Ovary (tissue), 3 donors: ENCODE measurements around the gene CLDN4.

Experiments
- CTCF ChIP-seq, 3 donors: fragments of 450-650 bp in 2 of 3; fragments of 200-600 bp in 1 of 3; IDR thresholded peaks; one replicate each; pipeline versions ENCODE4 v1.5.1 to v1.8.0; 2016 to 2022; ENCODE audit warnings: antibody characterized with exemption in 3 of 3, mild to moderate bottlenecking in 1 of 3
- EP300 ChIP-seq: sonication (generic); formaldehyde crosslinking; IDR thresholded peaks from one replicate; pipeline ENCODE4 v1.6.1; 2017; ENCODE audit warnings: antibody characterized with exemption
- POLR2A ChIP-seq: fragments of 450-650 bp; IDR thresholded peaks from one replicate; pipeline ENCODE4 v1.6.1; 2017; ENCODE audit warnings: antibody characterized with exemption, mild to moderate bottlenecking, moderate library complexity
- donor health status: DM: no; HTN: no; CAD: no.

DNA sequence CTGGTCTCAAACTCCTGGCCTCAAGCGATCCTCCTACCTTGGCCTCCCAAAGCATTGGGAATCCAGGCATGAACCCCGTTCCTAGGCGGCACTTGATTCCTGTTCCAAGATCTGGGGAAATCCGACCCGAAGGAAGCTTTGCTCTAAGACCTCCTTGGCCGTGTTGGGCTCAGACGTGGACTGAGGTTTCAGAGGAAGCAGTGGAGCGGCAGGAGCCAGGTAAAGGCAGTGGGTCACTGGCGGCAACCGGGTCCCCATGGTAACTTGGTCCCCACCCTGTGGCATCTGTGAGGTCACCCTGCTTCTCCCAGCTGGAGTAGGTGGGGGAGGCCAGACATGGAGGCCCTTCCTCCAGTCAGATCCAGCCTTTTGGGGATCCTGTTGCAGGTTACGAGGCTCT is 30.1 kb downstream of the CLDN4 start, which contains the start of gene TMEM270:
- TF ChIP-seq CTCF (IDR thresholded peaks at IDR 0.05) = no peak
- no peak for TF ChIP-seq POLR2A
- TF ChIP-seq EP300 = no peak
